Hepatocyte (in vitro differentiated cells): ENCODE measurements around the gene HACD2. TPM values are rescaled to one million over a fixed set of nuclear protein-coding genes. Genes with fewer than 3 reads are reported as not detected.

ENCODE experiments used
- DNase-seq: peaks from one replicate; pipeline ENCODE4 v3.0.0-alpha.2; 2016; ENCODE audit warnings: low spot score
- H2AFZ ChIP-seq: fragments of 200-600 bp; sonication (generic); 2 replicates; pipeline ENCODE4 v1.6.0; 2016; ENCODE audit warnings: antibody characterized with exemption, mild to moderate bottlenecking
- H3K27ac ChIP-seq: fragments of 200-600 bp; sonication (generic); 2 replicates; pipeline ENCODE4 v1.5.1; 2016; ENCODE audit warnings: mild to moderate bottlenecking
- H3K27me3 ChIP-seq: fragments of 200-600 bp; sonication (generic); 2 replicates; pipeline ENCODE4 v1.6.1; 2016
- H3K36me3 ChIP-seq: fragments of 200-600 bp; sonication (generic); replicated peaks from 2 replicates; pipeline ENCODE4 v1.5.1; 2016; ENCODE audit warnings: low read depth; ENCODE audit not compliant: insufficient read depth
- H3K4me1 ChIP-seq: fragments of 200-600 bp; sonication (generic); 2 replicates; pipeline ENCODE4 v1.5.1; 2016; ENCODE audit warnings: mild to moderate bottlenecking, moderate library complexity; ENCODE audit not compliant: insufficient read depth
- H3K4me2 ChIP-seq: fragments of 200-600 bp; sonication (generic); 2 replicates; pipeline ENCODE4 v1.6.0; 2016
- H3K4me3 ChIP-seq: fragments of 200-600 bp; sonication (generic); 2 replicates; pipeline ENCODE4 v1.5.1; 2016; ENCODE audit warnings: mild to moderate bottlenecking
- H3K79me2 ChIP-seq: fragments of 200-600 bp; sonication (generic); 2 replicates; pipeline ENCODE4 v1.6.0; 2017; ENCODE audit warnings: mild to moderate bottlenecking
- H3K9me2 ChIP-seq: fragments of 200-600 bp; sonication (generic); replicated peaks from 2 replicates; pipeline ENCODE4 v1.6.0; 2017; ENCODE audit warnings: mild to moderate bottlenecking; ENCODE audit not compliant: insufficient read depth
- H3K9me3 ChIP-seq: fragments of 200-600 bp; sonication (generic); 2 replicates; pipeline ENCODE4 v1.5.1; 2016; ENCODE audit warnings: low read depth, mild to moderate bottlenecking
- H4K20me1 ChIP-seq: fragments of 200-600 bp; sonication (generic); 2 replicates; pipeline ENCODE4 v1.6.0; 2016; ENCODE audit warnings: mild to moderate bottlenecking; ENCODE audit not compliant: insufficient read depth, poor library complexity, severe bottlenecking
- EZH2 ChIP-seq: fragments of 200-600 bp; sonication (generic); IDR thresholded peaks from 2 replicates; pipeline ENCODE4 v1.6.1; 2016; ENCODE audit warnings: antibody characterized with exemption, mild to moderate bottlenecking, borderline replicate concordance
- EZH2phosphoT487 ChIP-seq: fragments of 200-600 bp; sonication (generic); IDR thresholded peaks from one replicate; pipeline ENCODE4 v1.6.1; 2018; ENCODE audit warnings: antibody characterized with exemption, mild to moderate bottlenecking, low read depth, moderate library complexity; ENCODE audit not compliant: unreplicated experiment, severe bottlenecking
- WGBS: methylation state at CpG from one replicate; pipeline ENCODE4 v1.1.6; 2016; ENCODE audit warnings: low lambda C conversion rate; ENCODE audit errors: missing lambda C conversion rate; 5-methylcytosine and 5-hydroxymethylcytosine counted together
- polyA plus RNA-seq: library from polyadenylated mRNA; unstranded; fragments of >200 nt; fragmentation: Nextera tagmentation; extraction: Ambion mirVana; gene quantifications from 2 replicates; pipeline ENCODE4 v1.2.1, GENCODE V29; 2016
- total RNA-seq: library from RNA; depleted of rRNA; stranded (reverse); fragments of >200 nt; gene quantifications from 2 replicates; pipeline ENCODE4 v1.2.3, GENCODE V29; 2014
- TF ChIP-seq, protein P1 (sequence below): fragments of 200-600 bp; sonication (generic); IDR thresholded peaks from 2 replicates; pipeline ENCODE4 v1.5.1; 2016; ENCODE audit warnings: antibody characterized with exemption, mild to moderate bottlenecking; ENCODE audit not compliant: poor library complexity

HACD2 gene
- total and polyA plus RNA-seq, 2 experiments from 2014 or later, result 31.8 to 64.3 TPM

DNA sequence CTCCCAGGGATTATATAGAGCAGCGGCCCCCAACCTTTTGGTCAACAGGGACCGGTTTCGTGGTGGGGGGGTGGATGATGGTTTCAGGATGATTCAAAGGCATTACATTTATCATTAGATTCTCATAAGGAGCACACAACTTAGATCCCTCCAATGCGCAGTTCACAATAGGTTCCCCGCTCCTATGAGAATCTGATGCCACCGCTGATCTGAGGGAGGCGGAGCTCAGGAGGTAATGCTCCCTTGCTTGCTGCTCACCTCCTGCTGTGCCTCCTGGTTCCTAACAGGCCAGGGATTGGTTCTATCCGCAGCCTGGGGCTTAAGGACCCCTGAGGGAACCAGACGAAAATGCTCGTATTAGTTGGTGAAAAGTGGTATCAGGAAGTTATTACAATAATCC, 1.3 kb upstream of the HACD2 start:
- TF ChIP-seq, protein P1, sequence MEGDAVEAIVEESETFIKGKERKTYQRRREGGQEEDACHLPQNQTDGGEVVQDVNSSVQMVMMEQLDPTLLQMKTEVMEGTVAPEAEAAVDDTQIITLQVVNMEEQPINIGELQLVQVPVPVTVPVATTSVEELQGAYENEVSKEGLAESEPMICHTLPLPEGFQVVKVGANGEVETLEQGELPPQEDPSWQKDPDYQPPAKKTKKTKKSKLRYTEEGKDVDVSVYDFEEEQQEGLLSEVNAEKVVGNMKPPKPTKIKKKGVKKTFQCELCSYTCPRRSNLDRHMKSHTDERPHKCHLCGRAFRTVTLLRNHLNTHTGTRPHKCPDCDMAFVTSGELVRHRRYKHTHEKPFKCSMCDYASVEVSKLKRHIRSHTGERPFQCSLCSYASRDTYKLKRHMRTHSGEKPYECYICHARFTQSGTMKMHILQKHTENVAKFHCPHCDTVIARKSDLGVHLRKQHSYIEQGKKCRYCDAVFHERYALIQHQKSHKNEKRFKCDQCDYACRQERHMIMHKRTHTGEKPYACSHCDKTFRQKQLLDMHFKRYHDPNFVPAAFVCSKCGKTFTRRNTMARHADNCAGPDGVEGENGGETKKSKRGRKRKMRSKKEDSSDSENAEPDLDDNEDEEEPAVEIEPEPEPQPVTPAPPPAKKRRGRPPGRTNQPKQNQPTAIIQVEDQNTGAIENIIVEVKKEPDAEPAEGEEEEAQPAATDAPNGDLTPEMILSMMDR, result no peak
- no peak for TF ChIP-seq EZH2phosphoT487
- no peak for TF ChIP-seq EZH2

GRCh38 chr3:123584284-123584987, 417 bp downstream of the HACD2 start:
- Histone ChIP-seq H2AFZ (peak overlapping the region; percentile 69), H4K20me1 (no peaks in the 10 kb centered on the region)

More for the DNA sequence above, 1.3 kb upstream of the HACD2 start:
- peaks cover 55% of the 10 kb centered on the region for H3K79me2 ChIP-seq
- H3K36me3 ChIP-seq, result no peaks in the 10 kb centered on the region
- H3K9me3 ChIP-seq, result no peaks in the 10 kb centered on the region
- peak overlapping the region; percentile 64 for H3K4me3 ChIP-seq
- H3K27me3 ChIP-seq, result no peaks in the 10 kb centered on the region
- no peaks in the 10 kb centered on the region for H3K9me2 ChIP-seq
- 2% methylated on average over 10 of the region's 10 CpGs for WGBS
- no peaks in the 10 kb centered on the region for H4K20me1 ChIP-seq
- peak overlapping the region; percentile 95 for H3K27ac ChIP-seq
- H3K4me1 ChIP-seq, result peaks cover 10% of the 10 kb centered on the region
- peak overlapping the region; percentile 57 for H2AFZ ChIP-seq
- H3K4me2 ChIP-seq, result peak overlapping the region; percentile 89
- peak; percentile 71 for DNase-seq

DNA sequence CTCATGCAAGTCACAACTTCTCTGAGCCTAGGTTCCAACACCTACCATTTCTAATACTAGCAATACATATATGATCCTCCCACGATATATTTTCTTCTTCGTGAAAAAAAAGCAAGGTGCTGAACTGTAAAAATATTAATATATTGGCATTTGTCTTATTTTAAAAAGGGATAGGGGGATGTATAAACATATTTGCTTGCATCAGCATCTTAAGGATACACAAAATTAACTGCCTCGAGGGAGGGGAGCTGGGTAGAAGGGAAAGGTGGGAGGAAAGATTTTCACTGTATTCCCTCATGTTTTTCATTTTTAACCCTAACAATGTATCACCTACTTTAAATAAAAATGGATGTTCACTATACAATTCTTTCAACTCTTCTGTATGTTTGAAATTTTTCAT, 1.3 kb downstream of the HACD2 start:
- peak overlapping the region; percentile 62 for H3K4me3 ChIP-seq
- no peak for DNase-seq
- no peaks in the 10 kb centered on the region for H3K9me2 ChIP-seq
- H3K9me3 ChIP-seq, result no peaks in the 10 kb centered on the region
- peaks cover 55% of the 10 kb centered on the region for H3K79me2 ChIP-seq
- peaks cover 10% of the 10 kb centered on the region for H3K4me1 ChIP-seq
- H2AFZ ChIP-seq, result no peak overlapping the region
- H3K27me3 ChIP-seq, result no peaks in the 10 kb centered on the region
- no peaks in the 10 kb centered on the region for H3K36me3 ChIP-seq
- H3K4me2 ChIP-seq, result peak overlapping the region; percentile 84
- WGBS, result 56% methylated on average over 3 of the region's 3 CpGs
- no peaks in the 10 kb centered on the region for H4K20me1 ChIP-seq
- TF ChIP-seq EZH2phosphoT487 (no peak), EZH2 (no peak)
- TF ChIP-seq, protein P1, result no peak
- H3K27ac ChIP-seq, result no peak overlapping the region

More at GRCh38 chr3:123584284-123584987, 417 bp downstream of the HACD2 start:
- peak overlapping the region; percentile 84 for H3K4me2 ChIP-seq
- WGBS, result 0% methylated on average over 24 of the region's 65 CpGs
- peak overlapping the region; percentile 80 for H3K27ac ChIP-seq
- TF ChIP-seq, protein P1, result peak; percentile 24
- no peak for TF ChIP-seq EZH2
- no peaks in the 10 kb centered on the region for H3K36me3 ChIP-seq
- peak; percentile 72 for DNase-seq
- peaks cover 53% of the 10 kb centered on the region for H3K79me2 ChIP-seq
- peak overlapping the region; percentile 62 for H3K4me3 ChIP-seq
- H3K9me3 ChIP-seq, result no peaks in the 10 kb centered on the region
- no peaks in the 10 kb centered on the region for H3K9me2 ChIP-seq
- peaks cover 10% of the 10 kb centered on the region for H3K4me1 ChIP-seq
- H3K27me3 ChIP-seq, result no peaks in the 10 kb centered on the region
